Uterus (tissue), 2 donors: ENCODE measurements around the gene ZNF524.

ENCODE experiments used
- CTCF ChIP-seq, 4 experiments: fragments of 200-600 bp in 2 of 4; fragments of 450-650 bp in 2 of 4; sonication (generic) in 2 of 4; IDR thresholded peaks; one replicate each; pipeline ENCODE4 v1.5.1; 2016 to 2019; ENCODE audit warnings: antibody characterized with exemption in 4 of 4, mild to moderate bottlenecking in 2 of 4, moderate library complexity in 1 of 4
- POLR2A ChIP-seq, 2 donors: fragments of 450-650 bp; IDR thresholded peaks; one replicate each; pipeline ENCODE4 v1.6.1; 2016; ENCODE audit warnings: antibody characterized with exemption in 2 of 2, mild to moderate bottlenecking in 1 of 2, moderate library complexity in 1 of 2

- TF ChIP-seq CTCF (IDR thresholded peaks at IDR 0.05) (no peak), POLR2A (IDR thresholded peaks at IDR 0.05) (no peak)
Observed at GRCh38 chr19:55597501-55597921, 2.6 kb upstream of the ZNF524 start.
